ENCODE data around the gene C2orf81.

The C2orf81 gene

DNA sequence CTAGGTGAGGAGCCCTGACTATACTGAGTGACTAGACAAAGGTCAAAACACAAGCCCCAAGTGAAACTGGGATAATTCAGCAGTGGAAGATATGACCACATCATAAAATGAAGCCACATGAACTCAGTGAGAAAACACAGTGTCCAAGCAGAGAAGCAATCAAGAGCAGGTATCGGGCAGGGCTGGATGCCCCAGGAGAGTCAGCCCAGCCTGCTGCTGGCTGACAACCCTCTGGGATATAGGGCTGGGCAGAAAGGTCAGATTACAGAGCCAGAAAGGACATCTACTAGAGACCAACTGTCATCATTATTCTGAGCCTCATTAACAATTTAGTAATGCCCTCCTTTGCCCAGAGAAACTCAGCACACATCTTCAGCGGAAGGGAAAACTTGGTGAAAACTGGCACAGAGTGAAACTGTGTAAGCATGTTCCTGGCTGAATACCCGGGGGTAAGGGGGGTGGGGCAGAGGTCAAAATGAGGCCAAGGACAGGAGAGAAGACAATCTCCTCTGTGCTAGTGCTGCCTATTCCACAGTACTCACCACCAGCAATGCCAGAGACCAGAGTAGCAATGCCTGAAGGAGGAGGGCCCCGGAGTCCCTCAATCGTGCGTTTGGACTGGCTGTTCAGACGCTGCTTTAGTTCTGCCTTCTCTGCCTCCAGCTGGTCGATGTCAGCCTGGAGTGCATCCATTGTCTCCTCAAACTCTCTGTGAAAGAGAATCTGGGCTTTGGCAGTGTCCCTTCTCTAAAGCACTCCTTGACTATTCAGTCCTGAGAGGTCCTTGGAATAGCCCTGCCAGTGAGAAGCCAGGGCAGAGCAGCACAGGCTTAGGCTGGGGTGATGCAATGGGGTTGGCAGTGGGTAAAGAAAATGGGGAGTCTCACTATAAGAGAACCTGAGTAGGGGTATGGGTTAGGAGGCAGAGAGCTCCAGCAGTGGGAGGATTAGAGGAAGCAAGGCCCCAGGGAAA lies 56.6 kb downstream of the C2orf81 start:
- Histone ChIP-seq H3K4me1 (ENCODE audit: control insufficient read depth in 1 of 2, insufficient read depth in 1 of 2, low read depth in 1 of 2, low read length in 1 of 2) (no peaks in the 10 kb centered on the region), H3K4me3 (ENCODE audit: low read depth in 1 of 2, low read length in 1 of 2) (no peak overlapping the region), H3K27me3 (no peaks in the 10 kb centered on the region), H3K9me3 (no peaks in the 10 kb centered on the region), H3K36me3 (peaks cover 100% of the 10 kb centered on the region), H3K27ac (no peak overlapping the region)
- TF ChIP-seq, protein P1, sequence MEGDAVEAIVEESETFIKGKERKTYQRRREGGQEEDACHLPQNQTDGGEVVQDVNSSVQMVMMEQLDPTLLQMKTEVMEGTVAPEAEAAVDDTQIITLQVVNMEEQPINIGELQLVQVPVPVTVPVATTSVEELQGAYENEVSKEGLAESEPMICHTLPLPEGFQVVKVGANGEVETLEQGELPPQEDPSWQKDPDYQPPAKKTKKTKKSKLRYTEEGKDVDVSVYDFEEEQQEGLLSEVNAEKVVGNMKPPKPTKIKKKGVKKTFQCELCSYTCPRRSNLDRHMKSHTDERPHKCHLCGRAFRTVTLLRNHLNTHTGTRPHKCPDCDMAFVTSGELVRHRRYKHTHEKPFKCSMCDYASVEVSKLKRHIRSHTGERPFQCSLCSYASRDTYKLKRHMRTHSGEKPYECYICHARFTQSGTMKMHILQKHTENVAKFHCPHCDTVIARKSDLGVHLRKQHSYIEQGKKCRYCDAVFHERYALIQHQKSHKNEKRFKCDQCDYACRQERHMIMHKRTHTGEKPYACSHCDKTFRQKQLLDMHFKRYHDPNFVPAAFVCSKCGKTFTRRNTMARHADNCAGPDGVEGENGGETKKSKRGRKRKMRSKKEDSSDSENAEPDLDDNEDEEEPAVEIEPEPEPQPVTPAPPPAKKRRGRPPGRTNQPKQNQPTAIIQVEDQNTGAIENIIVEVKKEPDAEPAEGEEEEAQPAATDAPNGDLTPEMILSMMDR (IDR thresholded peaks at IDR 0.05), result no peak

All from neutrophil (primary cell).